Measurements from ENCODE around the gene OBSCN. TPM values are rescaled to one million over a fixed set of nuclear protein-coding genes. Genes with fewer than 3 reads are reported as not detected.
A peak's percentile ranks its signal among the peaks of the same experiment; 100 is the strongest.

Gene OBSCN
- total RNA-seq, 2 donors from 2014 or later: 14.5 to 34.9 TPM

- TF ChIP-seq CTCF (IDR thresholded peaks at IDR 0.05) (no peak), POLR2A (IDR thresholded peaks at IDR 0.05) (no peak)
- no peak for ATAC-seq
- H3K27me3 ChIP-seq: no peaks in the 10 kb centered on the region
- WGBS, 2 donors: 75% methylated on average over 10 to 19 of the region's 19 CpGs
- no peak overlapping the region for H3K27ac ChIP-seq
- intact Hi-C loops (cut with DNase I): no loop called here
- no peaks in the 10 kb centered on the region for H3K36me3 ChIP-seq (replicated peaks in 1 of 2; ENCODE audit: insufficient read depth in 1 of 2, low read depth in 2 of 2)
- no peaks in the 10 kb centered on the region for H3K9me3 ChIP-seq
- peaks cover 21% of the 10 kb centered on the region for H3K4me1 ChIP-seq
- DNase-seq: no peak
- H3K4me3 ChIP-seq: no peak overlapping the region
Measured at GRCh38 chr1:228364706-228365213, 156.9 kb downstream of the OBSCN start.

- no peak for DNase-seq
- H3K4me1 ChIP-seq: peaks cover 14% of the 10 kb centered on the region
- no peaks in the 10 kb centered on the region for H3K27me3 ChIP-seq
- H3K4me3 ChIP-seq: no peak overlapping the region
- H3K36me3 ChIP-seq (replicated peaks in 1 of 2; ENCODE audit: insufficient read depth in 1 of 2, low read depth in 2 of 2): no peaks in the 10 kb centered on the region
- H3K9me3 ChIP-seq: no peaks in the 10 kb centered on the region
- WGBS, 2 donors: 81 to 91% methylated on average over 13 to 20 of the region's 20 CpGs
- no peak for TF ChIP-seq POLR2A (IDR thresholded peaks at IDR 0.05)
- no peak for TF ChIP-seq CTCF (IDR thresholded peaks at IDR 0.05)
- H3K27ac ChIP-seq: no peak overlapping the region
- intact Hi-C loops (cut with DNase I): no loop called here
- ATAC-seq: no peak
Measured at GRCh38 chr1:228365271-228366061, 157.6 kb downstream of the OBSCN start.

GRCh38 chr1:228366062-228366865 is 158.4 kb downstream of the OBSCN start:
- Histone ChIP-seq H3K9me3 (no peaks in the 10 kb centered on the region), H3K4me1 (peaks cover 6% of the 10 kb centered on the region), H3K4me3 (no peak overlapping the region), H3K27me3 (no peaks in the 10 kb centered on the region), H3K36me3 (replicated peaks in 1 of 2; ENCODE audit: insufficient read depth in 1 of 2, low read depth in 2 of 2) (no peaks in the 10 kb centered on the region), H3K27ac (no peak overlapping the region)
- no peak for TF ChIP-seq POLR2A (IDR thresholded peaks at IDR 0.05)
- no peak for TF ChIP-seq CTCF (IDR thresholded peaks at IDR 0.05)
- 82 to 93% methylated on average over 9 to 22 of the region's 23 CpGs for WGBS, 2 donors
- ATAC-seq (no peak), DNase-seq (peak in 1 of 4 donors; percentile 7)
- intact Hi-C loops (cut with DNase I): no loop called here

GRCh38 chr1:228366866-228367741 is 159.3 kb downstream of the OBSCN start:
- no peak for TF ChIP-seq POLR2A (IDR thresholded peaks at IDR 0.05)
- no peak for TF ChIP-seq CTCF (IDR thresholded peaks at IDR 0.05)

More at GRCh38 chr1:228366866-228367741, 159.3 kb downstream of the OBSCN start:
- Histone ChIP-seq H3K36me3 (replicated peaks in 1 of 2; ENCODE audit: insufficient read depth in 1 of 2, low read depth in 2 of 2) (no peaks in the 10 kb centered on the region), H3K4me3 (no peak overlapping the region), H3K9me3 (no peaks in the 10 kb centered on the region), H3K27ac (no peak overlapping the region), H3K4me1 (peaks cover 4% of the 10 kb centered on the region), H3K27me3 (no peaks in the 10 kb centered on the region)
- 37 to 57% methylated on average over 6 to 24 of the region's 24 CpGs for WGBS, 2 donors
- ATAC-seq (no peak), DNase-seq (peak in 1 of 4 donors; percentile 9)
- intact Hi-C loops (cut with DNase I): no loop called here
